BE2C (cell line): Measurements from ENCODE around the gene ADAM8.

Experiments
- DNase-seq: peaks from one replicate; pipeline ENCODE4 v3.0.0-alpha.2; 2020
- H3K27me3 ChIP-seq: fragments of 250-450 bp; sonication (Bioruptor Pico); 2 replicates; pipeline ENCODE4 v1.5.1; 2020; ENCODE audit warnings: mild to moderate bottlenecking
- H3K36me3 ChIP-seq: fragments of 250-450 bp; sonication (Bioruptor Pico); 2 replicates; pipeline ENCODE4 v1.5.1; 2020; ENCODE audit warnings: mild to moderate bottlenecking
- H3K4me1 ChIP-seq: fragments of 250-450 bp; sonication (Bioruptor Pico); 2 replicates; pipeline ENCODE4 v1.5.1; 2020
- H3K4me3 ChIP-seq: 2 replicates; pipeline ENCODE4 v1.5.1; 2011; ENCODE audit warnings: low read depth, low read length
- H3K9me3 ChIP-seq: fragments of 250-450 bp; sonication (Bioruptor Pico); 2 replicates; pipeline ENCODE4 v1.5.1; 2020
- CTCF ChIP-seq: IDR thresholded peaks from 2 replicates; pipeline ENCODE4 v1.5.1; 2012; ENCODE audit warnings: mild to moderate bottlenecking, low read depth, low read length

The ADAM8 gene

DNA sequence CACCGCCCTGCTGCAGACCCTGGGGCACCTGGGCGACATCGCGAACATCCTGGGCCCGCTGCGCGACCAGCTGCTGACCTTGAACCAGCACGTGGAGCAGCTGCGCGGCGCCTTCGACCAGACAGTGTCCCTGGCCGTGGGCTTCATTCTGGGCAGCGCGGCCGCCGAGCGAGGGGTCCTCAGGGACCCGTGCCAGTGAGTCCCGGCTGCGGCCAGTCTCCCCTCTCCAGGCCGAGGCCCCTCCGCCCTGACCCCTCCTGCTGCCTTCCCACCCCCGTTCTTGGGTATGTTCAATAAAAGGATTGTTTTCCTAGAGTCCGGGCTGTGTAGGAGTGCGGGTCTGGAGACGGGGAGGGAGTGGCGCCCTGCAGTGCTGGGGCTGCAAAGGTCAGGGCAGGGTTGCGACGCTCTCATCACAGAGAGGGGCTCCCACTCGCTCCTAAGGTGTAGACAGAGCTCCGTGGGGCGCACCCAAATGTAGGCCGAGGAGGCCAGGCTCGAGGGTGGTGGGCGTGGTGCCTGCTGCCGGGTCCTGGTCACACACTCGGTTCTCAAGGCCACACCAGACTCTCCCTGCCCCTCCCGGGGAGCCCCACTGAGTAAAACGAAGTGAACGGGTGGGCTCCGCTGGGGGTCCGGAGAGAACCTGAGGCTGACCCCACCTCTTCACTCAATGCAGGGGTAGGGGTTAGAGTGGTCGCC, 45.3 kb downstream of the ADAM8 start:
- H3K27me3 ChIP-seq: peaks cover 70% of the 10 kb centered on the region
- no peaks in the 10 kb centered on the region for H3K4me1 ChIP-seq

GRCh38 chr10:133230387-133231195, 46.1 kb downstream of the ADAM8 start:
- DNase-seq: no peak
- no peaks in the 10 kb centered on the region for H3K4me1 ChIP-seq
- H3K27me3 ChIP-seq: peaks cover 73% of the 10 kb centered on the region
- no peaks in the 10 kb centered on the region for H3K36me3 ChIP-seq
- no peak overlapping the region for H3K4me3 ChIP-seq
- no peaks in the 10 kb centered on the region for H3K9me3 ChIP-seq
- no peak for TF ChIP-seq CTCF

More for the DNA sequence above, 45.3 kb downstream of the ADAM8 start:
- DNase-seq: no peak
- Histone ChIP-seq H3K4me3 (no peak overlapping the region), H3K36me3 (no peaks in the 10 kb centered on the region), H3K9me3 (no peaks in the 10 kb centered on the region)
- no peak for TF ChIP-seq CTCF

DNA sequence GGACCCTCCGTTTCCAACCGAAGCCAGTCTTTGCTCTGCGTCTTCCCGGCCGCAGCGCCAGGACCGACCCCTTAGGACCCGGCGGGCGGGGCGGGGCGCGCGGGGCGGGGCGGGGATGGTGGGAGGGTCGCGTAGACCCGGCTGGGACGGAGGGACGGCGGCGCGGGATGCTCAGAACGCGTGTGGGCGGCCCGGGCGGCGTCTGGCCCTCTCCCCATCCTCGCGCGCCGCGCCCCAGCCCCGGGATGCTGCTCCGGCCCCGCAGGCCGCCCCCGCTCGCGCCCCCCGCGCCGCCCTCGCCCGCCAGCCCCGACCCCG, 46.7 kb downstream of the ADAM8 start, which contains the start of gene UTF1:
Gene UTF1 (plus strand): TSS at position 174 of the 318 bp plus-strand sequence. CDS start 72 bp downstream, at position 246.
- no peak within 1 kb of the TSS for H3K4me3 ChIP-seq
- H3K9me3 ChIP-seq: no peaks in the 10 kb centered on the region
- no peak for TF ChIP-seq CTCF
- H3K27me3 ChIP-seq: peaks cover 73% of the 10 kb centered on the region
- no peaks in the 10 kb centered on the region for H3K4me1 ChIP-seq
- no peak for DNase-seq
- H3K36me3 ChIP-seq: no peaks in the 10 kb centered on the region

- Histone ChIP-seq H3K4me1 (no peaks in the 10 kb centered on the region), H3K9me3 (no peaks in the 10 kb centered on the region), H3K27me3 (peaks cover 78% of the 10 kb centered on the region), H3K36me3 (no peaks in the 10 kb centered on the region), H3K4me3 (no peak overlapping the region)
- TF ChIP-seq CTCF: no peak
- no peak for DNase-seq
Measured at GRCh38 chr10:133229265-133230043, 47.2 kb downstream of the ADAM8 start.

- Histone ChIP-seq H3K36me3 (no peaks in the 10 kb centered on the region), H3K27me3 (peaks cover 71% of the 10 kb centered on the region), H3K9me3 (no peaks in the 10 kb centered on the region), H3K4me1 (no peaks in the 10 kb centered on the region), H3K4me3 (no peak overlapping the region)
- TF ChIP-seq CTCF: no peak
- DNase-seq: no peak
Measured at GRCh38 chr10:133227256-133227655, 49.4 kb downstream of the ADAM8 start.
